Effector memory CD4-positive, alpha-beta T cell (primary cell): ENCODE results near the gene ARHGEF18.
A peak's percentile ranks its signal among the peaks of the same experiment; 100 is the strongest.

ENCODE experiments used
- DNase-seq, 3 donors: peaks; one replicate each; pipeline ENCODE4 v3.0.0-alpha.2; 2020
- H3K27ac ChIP-seq: 2 replicates; pipeline ENCODE4 v1.7.0; 2013; ENCODE audit warnings: mild to moderate bottlenecking, low read length, moderate library complexity; ENCODE audit not compliant: insufficient read depth, poor library complexity, severe bottlenecking
- H3K27me3 ChIP-seq: replicated peaks from 2 replicates; pipeline ENCODE4 v1.7.0; 2013; ENCODE audit warnings: mild to moderate bottlenecking, low read length; ENCODE audit not compliant: insufficient read depth, control insufficient read depth, poor library complexity, severe bottlenecking
- H3K36me3 ChIP-seq: 2 replicates; pipeline ENCODE4 v1.7.0; 2013; ENCODE audit warnings: mild to moderate bottlenecking, low read length, moderate library complexity; ENCODE audit not compliant: control insufficient read depth, insufficient read depth
- H3K4me1 ChIP-seq: 2 replicates; pipeline ENCODE4 v1.7.0; 2013; ENCODE audit warnings: low read length, mild to moderate bottlenecking; ENCODE audit not compliant: control insufficient read depth, insufficient read depth, poor library complexity, severe bottlenecking
- H3K4me3 ChIP-seq: 2 replicates; pipeline ENCODE4 v1.7.0; 2013; ENCODE audit warnings: low read length, low read depth, mild to moderate bottlenecking; ENCODE audit not compliant: insufficient read depth, poor library complexity, severe bottlenecking
- H3K9me3 ChIP-seq: 2 replicates; pipeline ENCODE4 v1.7.0; 2013; ENCODE audit warnings: mild to moderate bottlenecking, low read length, moderate library complexity; ENCODE audit not compliant: control insufficient read depth

Gene ARHGEF18

DNA sequence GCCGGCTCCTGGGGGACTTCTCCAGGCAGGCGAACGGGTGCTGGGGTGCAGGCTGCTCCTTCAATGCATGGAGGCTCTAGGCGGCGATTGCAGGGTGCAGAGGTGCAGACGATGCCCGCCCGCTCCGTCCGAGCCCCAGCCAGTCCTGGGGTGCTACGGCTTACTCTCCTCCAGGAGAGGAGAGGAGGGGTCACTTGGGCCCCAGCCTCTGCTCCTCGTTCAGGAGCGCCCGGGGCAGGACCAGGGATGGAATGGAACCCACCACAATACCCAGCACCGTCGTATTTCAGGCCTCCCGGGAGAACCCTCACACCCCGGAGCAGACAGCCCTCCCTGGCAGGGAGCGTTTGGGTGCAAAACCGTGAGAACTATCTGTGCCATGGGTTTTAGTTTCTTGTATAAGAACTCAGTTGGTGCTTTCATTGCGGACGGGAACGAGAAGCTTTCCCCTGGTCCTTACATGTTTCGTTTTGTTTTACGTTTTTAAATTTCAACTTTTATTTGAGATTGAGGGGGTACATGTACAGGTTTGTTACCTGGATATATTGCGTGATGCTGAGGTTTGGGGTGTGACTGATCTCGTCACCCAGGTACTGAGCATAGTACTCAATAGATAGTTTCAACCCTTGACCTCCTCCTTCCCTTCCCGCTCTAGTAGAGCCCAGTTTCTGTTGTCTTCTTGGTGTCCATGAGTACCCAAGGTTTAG is 46.8 kb downstream of the ARHGEF18 start:
- Histone ChIP-seq H3K27ac (peak overlapping the region; percentile 61), H3K4me3 (peak overlapping the region; percentile 84), H3K36me3 (peaks cover 19% of the 10 kb centered on the region), H3K27me3 (no peaks in the 10 kb centered on the region), H3K9me3 (no peaks in the 10 kb centered on the region), H3K4me1 (peaks cover 25% of the 10 kb centered on the region)
- no peak for DNase-seq

DNA sequence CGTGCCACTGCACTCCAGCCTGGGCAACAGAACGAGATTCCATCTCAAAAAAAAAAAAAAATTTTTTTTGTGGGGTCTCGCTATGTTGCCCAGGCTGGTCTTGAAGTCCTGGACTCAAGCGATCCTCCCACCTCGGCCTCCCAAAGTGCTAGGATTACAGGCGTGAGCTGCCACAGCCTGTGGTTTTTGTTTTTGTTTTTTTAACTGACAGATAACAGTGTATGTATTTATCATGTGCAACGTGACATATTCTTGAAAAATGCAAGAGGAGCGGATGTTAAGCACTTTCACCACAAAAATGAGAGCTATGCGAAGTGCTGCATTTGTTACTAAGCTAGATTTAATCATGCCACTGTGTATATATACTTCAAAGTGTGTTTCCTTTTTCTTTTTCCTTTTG is 49.0 kb downstream of the ARHGEF18 start:
- Histone ChIP-seq H3K36me3 (peaks cover 20% of the 10 kb centered on the region), H3K4me3 (no peak overlapping the region), H3K27me3 (no peaks in the 10 kb centered on the region), H3K4me1 (peaks cover 25% of the 10 kb centered on the region), H3K27ac (no peak overlapping the region), H3K9me3 (no peaks in the 10 kb centered on the region)
- DNase-seq = no peak
